Gastroesophageal sphincter (tissue), 3 donors: ENCODE measurements around the gene USP15.

Experiments
- CTCF ChIP-seq, 4 experiments: fragments of 200-600 bp in 2 of 4; fragments of 450-650 bp in 2 of 4; sonication (generic) in 1 of 4; IDR thresholded peaks; one replicate each; pipeline ENCODE4 v1.5.1; 2017 to 2019; ENCODE audit warnings: antibody characterized with exemption in 4 of 4, mild to moderate bottlenecking in 2 of 4, moderate library complexity in 2 of 4
- EP300 ChIP-seq: sonication (generic); formaldehyde crosslinking; IDR thresholded peaks from one replicate; pipeline ENCODE4 v1.6.1; 2017; ENCODE audit warnings: antibody characterized with exemption, mild to moderate bottlenecking
- POLR2A ChIP-seq, 2 donors: fragments of 450-650 bp; IDR thresholded peaks; one replicate each; pipeline ENCODE4 v1.6.1; 2017; ENCODE audit warnings: antibody characterized with exemption in 2 of 2, mild to moderate bottlenecking in 2 of 2, moderate library complexity in 1 of 2
- POLR2AphosphoS5 ChIP-seq: sonication (generic); formaldehyde crosslinking; IDR thresholded peaks from one replicate; pipeline ENCODE4 v1.6.1; 2017; ENCODE audit warnings: antibody characterized with exemption

GRCh38 chr12:62379723-62380045, 119.5 kb downstream of the USP15 start:
- TF ChIP-seq CTCF (IDR thresholded peaks at IDR 0.05) (no peak), POLR2AphosphoS5 (no peak), POLR2A (IDR thresholded peaks at IDR 0.05) (no peak), EP300 (no peak)
